Esophagus muscularis mucosa (tissue), 4 donors: ENCODE data around the gene SLC25A20. TPM values are rescaled to one million over a fixed set of nuclear protein-coding genes. Genes with fewer than 3 reads are reported as not detected.

Experiments
- DNase-seq: peaks from one replicate; pipeline ENCODE4 v3.0.0-alpha.2; 2017; ENCODE audit errors: extremely low spot score
- H3K27ac ChIP-seq, 4 donors: fragments of 200-600 bp; sonication (generic); replicated peaks in 1 of 4; 1 replicate in 3 of 4; 2 replicates in 1 of 4; pipeline ENCODE4 v1.5.1; 2016 to 2019; ENCODE audit warnings: mild to moderate bottlenecking in 1 of 4
- H3K27me3 ChIP-seq, 4 donors: fragments of 200-600 bp; sonication (generic); one replicate each; pipeline versions ENCODE4 v1.5.1 to v1.6.0; 2016 to 2019
- H3K36me3 ChIP-seq, 4 donors: fragments of 200-600 bp; sonication (generic); one replicate each; pipeline ENCODE4 v1.5.1; 2016 to 2019
- H3K4me1 ChIP-seq, 4 donors: fragments of 200-600 bp; sonication (generic); one replicate each; pipeline ENCODE4 v1.5.1; 2016 to 2019
- H3K4me3 ChIP-seq, 4 donors: fragments of 200-600 bp; sonication (generic); 1 replicate in 2 of 4; 2 replicates in 2 of 4; pipeline ENCODE4 v1.5.1; 2016 to 2019; ENCODE audit warnings: mild to moderate bottlenecking in 4 of 4, moderate library complexity in 1 of 4
- H3K9me3 ChIP-seq, 4 donors: fragments of 200-600 bp; sonication (generic); 1 replicate in 3 of 4; 2 replicates in 1 of 4; pipeline ENCODE4 v1.5.1; 2016 to 2019
- CTCF ChIP-seq, 3 experiments: fragments of 200-600 bp in 2 of 3; fragments of 450-650 bp in 1 of 3; sonication (generic) in 2 of 3; IDR thresholded peaks; one replicate each; pipeline ENCODE4 v1.5.1; 2017 to 2019; ENCODE audit warnings: antibody characterized with exemption in 3 of 3, mild to moderate bottlenecking in 2 of 3, moderate library complexity in 1 of 3
- EP300 ChIP-seq: sonication (generic); formaldehyde crosslinking; IDR thresholded peaks from one replicate; pipeline ENCODE4 v1.6.1; 2017; ENCODE audit warnings: antibody characterized with exemption
- POLR2A ChIP-seq: fragments of 450-650 bp; IDR thresholded peaks from one replicate; pipeline ENCODE4 v1.6.1; 2017; ENCODE audit warnings: antibody characterized with exemption, moderate library complexity, mild to moderate bottlenecking, low read depth
- POLR2AphosphoS5 ChIP-seq, 2 donors: sonication (generic); formaldehyde crosslinking; IDR thresholded peaks; one replicate each; pipeline ENCODE4 v1.6.1; 2017; ENCODE audit warnings: antibody characterized with exemption in 2 of 2
- WGBS: methylation state at CpG from one replicate; pipeline ENCODE4 v1.1.5; 2018; 5-methylcytosine and 5-hydroxymethylcytosine counted together
- intact Hi-C: fragments of 100-400 bp; cut with DNase I; formaldehyde crosslinking; loops from one replicate; pipeline ENCODE4 v1.15.1; 2023
- total RNA-seq, 4 donors: library from RNA; depleted of rRNA; stranded (reverse); fragments of >200 nt; gene quantifications; one replicate each; pipeline versions ENCODE4 v1.1.0 to v1.2.1, GENCODE V29; 2016

The SLC25A20 gene
- total RNA-seq, 4 donors from 2014 or later = 13.3 to 34.6 (median 21.8) TPM

GRCh38 chr3:48891606-48892005, 7.1 kb downstream of the SLC25A20 start:
- Histone ChIP-seq H3K4me1 (peaks cover 0 to under 1% (median 0%) of the 10 kb centered on the region in 4 donors), H3K27me3 (no peaks in the 10 kb centered on the region), H3K9me3 (no peaks in the 10 kb centered on the region), H3K27ac (no peak overlapping the region), H3K4me3 (no peak overlapping the region), H3K36me3 (peaks cover 12 to 44% (median 38%) of the 10 kb centered on the region in 4 donors)
- intact Hi-C loops = no loop called here
- 95% methylated on average over 8 of the region's 8 CpGs for WGBS
- DNase-seq = no peak
- TF ChIP-seq POLR2AphosphoS5 (IDR thresholded peaks at IDR 0.05) = no peak
- no peak for TF ChIP-seq EP300
- no peak for TF ChIP-seq CTCF (IDR thresholded peaks at IDR 0.05)

DNA sequence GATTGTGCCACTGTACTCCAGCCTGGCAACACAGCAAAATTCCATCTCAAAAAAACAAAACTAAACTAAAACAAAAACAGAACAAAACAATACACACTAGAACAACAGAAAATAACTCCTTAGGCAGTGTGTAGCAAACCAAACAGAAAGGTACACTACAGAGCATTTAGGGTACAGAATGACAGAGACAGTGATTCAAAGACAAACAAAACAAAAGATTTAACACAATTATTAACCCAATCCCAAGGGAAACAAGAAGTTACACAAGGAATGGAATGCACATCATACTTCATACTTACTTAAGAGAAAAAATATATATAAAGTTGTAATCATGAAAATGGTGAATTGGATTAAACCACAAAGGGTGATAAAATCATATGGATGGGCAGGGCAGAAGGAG, 12.9 kb downstream of the SLC25A20 start:
- no peaks in the 10 kb centered on the region for H3K9me3 ChIP-seq
- H3K36me3 ChIP-seq = peaks cover 0 to 82% (median 60%) of the 10 kb centered on the region in 4 donors
- DNase-seq = no peak
- no peak for TF ChIP-seq EP300
- no peak for TF ChIP-seq POLR2A
- TF ChIP-seq CTCF (IDR thresholded peaks at IDR 0.05) = no peak
- TF ChIP-seq POLR2AphosphoS5 (IDR thresholded peaks at IDR 0.05) = no peak
- intact Hi-C loops = no loop called here
- H3K4me3 ChIP-seq = no peak overlapping the region
- H3K27me3 ChIP-seq = no peaks in the 10 kb centered on the region
- no peak overlapping the region for H3K27ac ChIP-seq
- H3K4me1 ChIP-seq = peaks cover 0 to 11% (median 0%) of the 10 kb centered on the region in 4 donors

DNA sequence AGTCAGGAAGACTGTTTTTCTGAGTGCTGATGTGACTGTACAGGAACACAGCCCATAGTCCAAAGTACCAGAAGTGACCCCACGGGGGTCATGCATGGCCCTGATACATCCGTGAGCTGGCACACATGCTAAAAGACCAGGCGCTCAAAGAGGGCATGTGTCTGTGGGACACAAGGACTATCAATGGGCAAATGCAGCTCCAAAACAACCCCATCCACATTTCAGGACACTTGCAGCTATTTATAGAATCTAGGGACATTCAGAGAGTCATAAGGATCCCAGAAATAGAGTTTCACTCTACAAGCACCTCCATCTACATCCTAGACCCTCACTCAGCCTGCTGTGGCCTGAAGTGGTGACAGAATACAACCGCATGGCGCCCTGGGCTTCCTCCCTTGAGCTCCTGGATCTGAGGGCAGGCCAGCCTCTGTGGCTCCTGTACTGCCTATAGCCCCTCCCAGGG, 17.0 kb downstream of the SLC25A20 start:
- peaks cover 8 to 87% (median 63%) of the 10 kb centered on the region in 4 donors for H3K36me3 ChIP-seq
- intact Hi-C loops = no loop called here
- no peak overlapping the region for H3K27ac ChIP-seq

GRCh38 chr3:48881006-48881405, 17.7 kb downstream of the SLC25A20 start:
- peaks cover 8 to 85% (median 67%) of the 10 kb centered on the region in 4 donors for H3K36me3 ChIP-seq
- 79% methylated on average over 3 of the region's 3 CpGs for WGBS
- no peaks in the 10 kb centered on the region for H3K9me3 ChIP-seq
- H3K27me3 ChIP-seq = no peaks in the 10 kb centered on the region
- intact Hi-C loops = no loop called here
- DNase-seq = no peak
- H3K4me3 ChIP-seq = no peak overlapping the region
- no peak overlapping the region for H3K27ac ChIP-seq
- H3K4me1 ChIP-seq = peaks cover 0 to 11% (median 0%) of the 10 kb centered on the region in 4 donors
- TF ChIP-seq CTCF (IDR thresholded peaks at IDR 0.05) = no peak
- TF ChIP-seq POLR2AphosphoS5 (IDR thresholded peaks at IDR 0.05) = no peak
- no peak for TF ChIP-seq EP300
- TF ChIP-seq POLR2A = no peak

More for the DNA sequence above, 17.0 kb downstream of the SLC25A20 start:
- H3K9me3 ChIP-seq = no peaks in the 10 kb centered on the region
- H3K4me1 ChIP-seq = peaks cover 0 to 11% (median 0%) of the 10 kb centered on the region in 4 donors
- no peak for DNase-seq
- H3K27me3 ChIP-seq = no peaks in the 10 kb centered on the region
- no peak for TF ChIP-seq POLR2AphosphoS5 (IDR thresholded peaks at IDR 0.05)
- TF ChIP-seq POLR2A = no peak
- no peak for TF ChIP-seq CTCF (IDR thresholded peaks at IDR 0.05)
- no peak for TF ChIP-seq EP300
- no peak overlapping the region for H3K4me3 ChIP-seq
- 100% methylated on average over 3 of the region's 5 CpGs for WGBS

DNA sequence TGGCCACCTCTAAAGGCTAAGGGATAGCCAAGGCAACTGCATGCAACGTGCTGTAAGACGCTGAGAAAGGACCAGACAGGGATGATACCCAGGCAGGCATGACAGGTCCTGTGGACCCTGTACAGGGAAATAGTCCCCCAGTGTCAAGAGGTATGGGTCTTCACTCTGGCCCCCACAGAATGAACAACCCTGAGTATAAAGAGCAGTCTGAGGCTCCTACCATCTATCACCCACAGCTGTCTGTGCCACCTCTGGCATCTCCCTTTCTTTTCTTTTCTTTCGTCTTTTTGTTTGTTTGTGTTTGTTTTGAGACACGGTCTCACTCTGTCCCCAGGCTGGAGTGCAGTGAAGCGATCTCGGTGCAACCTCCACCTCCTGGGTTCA, 18.7 kb downstream of the SLC25A20 start:
- H3K4me3 ChIP-seq = no peak overlapping the region
- no peak for TF ChIP-seq POLR2A
- no peak for TF ChIP-seq POLR2AphosphoS5 (IDR thresholded peaks at IDR 0.05)
- no peaks in the 10 kb centered on the region for H3K27me3 ChIP-seq
- intact Hi-C loops = no loop called here
- H3K27ac ChIP-seq = no peak overlapping the region
- H3K36me3 ChIP-seq = peaks cover 8 to 86% (median 70%) of the 10 kb centered on the region in 4 donors
- DNase-seq = no peak
- peaks cover 0 to 11% (median 0%) of the 10 kb centered on the region in 4 donors for H3K4me1 ChIP-seq
- WGBS = 83% methylated on average over 6 of the region's 6 CpGs
- H3K9me3 ChIP-seq = no peaks in the 10 kb centered on the region
